ENCODE measurements around the gene SCRN1. TPM values are rescaled to one million over a fixed set of nuclear protein-coding genes. Genes with fewer than 3 reads are reported as not detected.

The SCRN1 gene
- total and polyA plus RNA-seq, 9 donors, result 23.4 to 84.0 (median 63.3) TPM

- TF ChIP-seq POLR2A (IDR thresholded peaks at IDR 0.05) (no peak), EP300 (IDR thresholded peaks at IDR 0.05) (no peak), CTCF (IDR thresholded peaks at IDR 0.05) (no peak)
- intact Hi-C loops (cut with DNase I), result loop anchor here in 1 of 4 donors (10.0 kb wide), 1 partner anchor 79 kb away; no protein-coding TSS in a partner anchor
- no peaks in the 10 kb centered on the region for H3K36me3 ChIP-seq
- DNase-seq, result no peak
- H3K4me1 ChIP-seq (ENCODE audit: insufficient read depth), result no peaks in the 10 kb centered on the region
- no peak overlapping the region for H3K27ac ChIP-seq
- H3K27me3 ChIP-seq, result no peaks in the 10 kb centered on the region
- WGBS, 3 donors, result 87 to 92% (median 88%) methylated on average over 4 of the region's 4 CpGs
- no peaks in the 10 kb centered on the region for H3K9me3 ChIP-seq
- no peak overlapping the region for H3K4me3 ChIP-seq
These were observed 75.4 kb downstream of the SCRN1 start for GRCh38 chr7:29914180-29914579.

- H3K4me1 ChIP-seq (ENCODE audit: insufficient read depth), result no peaks in the 10 kb centered on the region
- TF ChIP-seq EP300 (IDR thresholded peaks at IDR 0.05) (no peak), CTCF (IDR thresholded peaks at IDR 0.05) (no peak), POLR2A (IDR thresholded peaks at IDR 0.05) (no peak)
- no peak overlapping the region for H3K27ac ChIP-seq
- H3K36me3 ChIP-seq, result peaks cover 4% of the 10 kb centered on the region
- no peak overlapping the region for H3K4me3 ChIP-seq
- intact Hi-C loops (cut with DNase I), result no loop called here
- no peaks in the 10 kb centered on the region for H3K27me3 ChIP-seq
- no peak for DNase-seq
- 92 to 96% (median 95%) methylated on average over 3 of the region's 3 CpGs for WGBS, 3 donors
- H3K9me3 ChIP-seq, result peaks cover 0 to 7% of the 10 kb centered on the region in 2 donors
These were observed 83.2 kb downstream of the SCRN1 start for GRCh38 chr7:29906200-29907022.

GRCh38 chr7:29900745-29901144 is 88.9 kb downstream of the SCRN1 start:
- 62 to 82% (median 63%) methylated on average over 1 of the region's 1 CpG for WGBS, 3 donors
- no peak for DNase-seq
- intact Hi-C loops (cut with DNase I), result no loop called here
- Histone ChIP-seq H3K9me3 (peaks cover 0 to 7% of the 10 kb centered on the region in 2 donors), H3K4me3 (no peak overlapping the region), H3K27ac (no peak overlapping the region), H3K4me1 (ENCODE audit: insufficient read depth) (no peaks in the 10 kb centered on the region), H3K27me3 (no peaks in the 10 kb centered on the region), H3K36me3 (no peaks in the 10 kb centered on the region)
- TF ChIP-seq EP300 (IDR thresholded peaks at IDR 0.05), result no peak
- TF ChIP-seq POLR2A (IDR thresholded peaks at IDR 0.05), result no peak
- no peak for TF ChIP-seq CTCF (IDR thresholded peaks at IDR 0.05)

- no peak for DNase-seq
- no peaks in the 10 kb centered on the region for H3K9me3 ChIP-seq
- H3K36me3 ChIP-seq, result no peaks in the 10 kb centered on the region
- intact Hi-C loops (cut with DNase I), result loop anchor here in 1 of 4 donors (10.0 kb wide), 1 partner anchor 74 kb away; no protein-coding TSS in a partner anchor
- TF ChIP-seq EP300 (IDR thresholded peaks at IDR 0.05), result no peak
- no peak for TF ChIP-seq CTCF (IDR thresholded peaks at IDR 0.05)
- no peak for TF ChIP-seq POLR2A (IDR thresholded peaks at IDR 0.05)
- H3K4me1 ChIP-seq (ENCODE audit: insufficient read depth), result peaks cover 2% of the 10 kb centered on the region
- whole genome bisulfite sequencing, 3 donors, result 68 to 74% (median 70%) methylated on average over 5 of the region's 5 CpGs
- no peaks in the 10 kb centered on the region for H3K27me3 ChIP-seq
- H3K27ac ChIP-seq, result no peak overlapping the region
- no peak overlapping the region for H3K4me3 ChIP-seq
These were observed 91.3 kb downstream of the SCRN1 start for GRCh38 chr7:29898301-29898700.

Measured in ovary (tissue), 9 donors.